ENCODE data around the gene ANKK1. TPM values are rescaled to one million over a fixed set of nuclear protein-coding genes. Genes with fewer than 3 reads are reported as not detected.

Gene ANKK1
- total RNA-seq, 1 experiment from 2014 or later, result 0.22 TPM

- Histone ChIP-seq H3K27ac (ENCODE audit: low read length) (no peak overlapping the region), H3K4me2 (ENCODE audit: low read length) (no peak overlapping the region), H4K20me1 (ENCODE audit: low read length) (no peaks in the 10 kb centered on the region), H3K79me2 (ENCODE audit: low read length) (no peaks in the 10 kb centered on the region), H3K4me1 (ENCODE audit: insufficient read depth, low read length) (peaks cover 14% of the 10 kb centered on the region), H3K36me3 (ENCODE audit: low read depth, low read length) (no peaks in the 10 kb centered on the region), H3K9me3 (ENCODE audit: low read length) (no peaks in the 10 kb centered on the region), H3K9ac (ENCODE audit: low read length) (no peak overlapping the region), H3K4me3 (ENCODE audit: low read length) (no peak overlapping the region), H3F3A (ENCODE audit: low read length, unreplicated experiment) (peaks cover 3% of the 10 kb centered on the region), H3K9me2 (replicated peaks; ENCODE audit: low read length) (no peaks in the 10 kb centered on the region), H3K27me3 (ENCODE audit: low read length) (peaks cover 13% of the 10 kb centered on the region; the same call in 1 of the 2 replicates), H2AFZ (ENCODE audit: low read length) (no peak overlapping the region)
- TF ChIP-seq EZH2phosphoT487 (IDR thresholded peaks at IDR 0.05; ENCODE audit: borderline replicate concordance, low read length) (no peak), EZH2 (IDR thresholded peaks at IDR 0.05; ENCODE audit: low read length, unreplicated experiment) (no peak), CTCF (conservative IDR thresholded peaks at IDR 0.05; ENCODE audit: low read depth, low read length) (no peak)
- no peak for DNase-seq
- BruUV-seq (replicated peaks), result no TSS peak
- no peak for ATAC-seq
- POLR2A ChIA-PET (ENCODE audit: unreplicated experiment), result no interaction called here
- CTCF ChIA-PET, result no interaction called here
- intact Hi-C loops (cut with micrococcal nuclease), result no loop called here
Observed at GRCh38 chr11:113389272-113389671, 1.7 kb downstream of the ANKK1 start.

GRCh38 chr11:113392236-113392921 is 4.8 kb downstream of the ANKK1 start:
- Histone ChIP-seq H3K4me2 (ENCODE audit: low read length) (no peak overlapping the region), H3K27ac (ENCODE audit: low read length) (no peak overlapping the region), H3K36me3 (ENCODE audit: low read depth, low read length) (no peaks in the 10 kb centered on the region), H3K9me3 (ENCODE audit: low read length) (no peaks in the 10 kb centered on the region), H2AFZ (ENCODE audit: low read length) (no peak overlapping the region), H3K9ac (ENCODE audit: low read length) (no peak overlapping the region), H3K9me2 (replicated peaks; ENCODE audit: low read length) (no peaks in the 10 kb centered on the region), H3K79me2 (ENCODE audit: low read length) (no peaks in the 10 kb centered on the region), H3K27me3 (ENCODE audit: low read length) (peaks cover 13% of the 10 kb centered on the region; the same call in 1 of the 2 replicates), H3K4me3 (ENCODE audit: low read length) (no peak overlapping the region), H4K20me1 (ENCODE audit: low read length) (no peaks in the 10 kb centered on the region), H3F3A (ENCODE audit: low read length, unreplicated experiment) (no peaks in the 10 kb centered on the region), H3K4me1 (ENCODE audit: insufficient read depth, low read length) (no peaks in the 10 kb centered on the region)
- no peak for ATAC-seq
- no TSS peak for BruUV-seq (replicated peaks)
- CTCF ChIA-PET, result no interaction called here
- no peak for TF ChIP-seq CTCF (conservative IDR thresholded peaks at IDR 0.05; ENCODE audit: low read depth, low read length)
- no peak for TF ChIP-seq EZH2 (IDR thresholded peaks at IDR 0.05; ENCODE audit: low read length, unreplicated experiment)
- TF ChIP-seq EZH2phosphoT487 (IDR thresholded peaks at IDR 0.05; ENCODE audit: borderline replicate concordance, low read length), result no peak
- POLR2A ChIA-PET (ENCODE audit: unreplicated experiment), result no interaction called here
- DNase-seq, result no peak
- intact Hi-C loops (cut with micrococcal nuclease), result no loop called here

GRCh38 chr11:113393501-113393985 is 6.0 kb downstream of the ANKK1 start:
- ChIA-PET POLR2A (ENCODE audit: unreplicated experiment) (no interaction called here), CTCF (no interaction called here)
- Histone ChIP-seq H3K79me2 (ENCODE audit: low read length) (no peaks in the 10 kb centered on the region), H3K27ac (ENCODE audit: low read length) (no peak overlapping the region), H3K4me1 (ENCODE audit: insufficient read depth, low read length) (no peaks in the 10 kb centered on the region), H3K9me2 (replicated peaks; ENCODE audit: low read length) (no peaks in the 10 kb centered on the region), H2AFZ (ENCODE audit: low read length) (no peak overlapping the region), H4K20me1 (ENCODE audit: low read length) (no peaks in the 10 kb centered on the region), H3K27me3 (ENCODE audit: low read length) (peaks cover 13% of the 10 kb centered on the region; the same call in 1 of the 2 replicates), H3F3A (ENCODE audit: low read length, unreplicated experiment) (no peaks in the 10 kb centered on the region), H3K4me2 (ENCODE audit: low read length) (no peak overlapping the region), H3K4me3 (ENCODE audit: low read length) (no peak overlapping the region), H3K9ac (ENCODE audit: low read length) (no peak overlapping the region), H3K9me3 (ENCODE audit: low read length) (no peaks in the 10 kb centered on the region), H3K36me3 (ENCODE audit: low read depth, low read length) (no peaks in the 10 kb centered on the region)
- ATAC-seq (no peak), DNase-seq (no peak)
- intact Hi-C loops (cut with micrococcal nuclease), result no loop called here
- no TSS peak for BruUV-seq (replicated peaks)
- TF ChIP-seq CTCF (conservative IDR thresholded peaks at IDR 0.05; ENCODE audit: low read depth, low read length), result no peak
- TF ChIP-seq EZH2phosphoT487 (IDR thresholded peaks at IDR 0.05; ENCODE audit: borderline replicate concordance, low read length), result no peak
- TF ChIP-seq EZH2 (IDR thresholded peaks at IDR 0.05; ENCODE audit: low read length, unreplicated experiment), result no peak
